Anterior cingulate cortex (tissue), 58 donors: ENCODE data around the gene LCE3A.
"Not testable (repeated sequence)": the region's sequence is repeated elsewhere in the genome, so short reads cannot be mapped to it uniquely, and the experiment has no call there.

ENCODE experiments used
- DNase-seq, 58 donors: peaks; one replicate each; lab custom pipeline; 2025; lab: John Stamatoyannopoulos, UW

LCE3A gene

DNA sequence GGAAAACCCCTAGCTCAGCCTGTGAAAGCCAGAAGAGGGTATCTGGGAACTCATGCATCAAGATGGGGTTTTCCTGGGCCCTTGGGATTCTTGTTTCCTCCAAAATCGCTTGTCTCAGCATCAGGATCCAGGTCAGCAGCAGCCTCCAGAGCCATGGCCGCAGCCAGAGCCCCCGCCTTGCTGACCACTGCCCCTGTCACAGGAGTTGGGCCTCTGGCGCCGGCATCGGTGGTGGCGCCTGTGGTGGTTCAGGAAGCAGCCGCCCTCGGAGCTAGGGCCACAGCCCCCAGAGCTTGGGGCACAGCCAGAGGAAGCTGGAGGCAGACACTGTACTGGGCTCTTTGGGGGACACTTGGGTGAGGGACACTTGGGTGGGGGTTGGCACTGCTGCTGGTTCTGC, 43.4 kb downstream of the LCE3A start:
- not testable (repeated sequence) for DNase-seq

DNA sequence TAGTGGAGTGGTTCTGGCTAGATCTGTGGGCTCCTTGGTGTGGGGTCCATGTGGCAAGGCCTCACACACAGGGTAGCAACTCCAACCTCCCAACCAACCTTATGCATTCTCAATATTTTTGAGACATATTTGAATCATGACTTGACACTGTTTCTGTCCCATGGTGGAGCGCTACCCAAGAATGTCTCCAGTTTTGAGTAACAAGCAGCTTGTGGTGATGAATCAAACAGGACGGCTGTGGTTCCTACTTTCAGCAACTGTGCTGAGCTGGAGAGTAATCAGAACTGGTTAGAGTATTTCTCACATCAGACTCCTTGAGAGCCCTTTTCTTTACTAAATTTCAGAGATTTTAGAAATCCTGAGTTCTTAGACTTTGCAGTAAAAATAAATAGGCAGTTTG, 45.7 kb downstream of the LCE3A start:
- DNase-seq: no peak
